Muscle of leg (tissue), 11 donors: ENCODE results near the gene HSD17B11. TPM values are rescaled to one million over a fixed set of nuclear protein-coding genes. Genes with fewer than 3 reads are reported as not detected.
"Not testable (repeated sequence)": the region's sequence is repeated elsewhere in the genome, so short reads cannot be mapped to it uniquely, and the experiment has no call there.

Experiments used
- DNase-seq: peaks from one replicate; pipeline ENCODE4 v3.0.0; 2013
- H3K27ac ChIP-seq: one replicate; pipeline ENCODE4 v1.5.1; 2013; ENCODE audit warnings: mild to moderate bottlenecking, low read length, control low read depth
- H3K27me3 ChIP-seq: one replicate; pipeline ENCODE4 v1.6.1; 2013; ENCODE audit warnings: low read length; ENCODE audit not compliant: control insufficient read depth, insufficient read depth
- H3K36me3 ChIP-seq: one replicate; pipeline ENCODE4 v1.6.1; 2013; ENCODE audit warnings: low read length; ENCODE audit not compliant: control insufficient read depth, insufficient read depth
- H3K4me1 ChIP-seq: one replicate; pipeline ENCODE4 v1.6.1; 2013; ENCODE audit warnings: low read length; ENCODE audit not compliant: control insufficient read depth, insufficient read depth
- H3K4me3 ChIP-seq: one replicate; pipeline ENCODE4 v1.5.1; 2013; ENCODE audit warnings: low read length, control low read depth
- H3K9me3 ChIP-seq: replicated peaks from 2 replicates; pipeline ENCODE4 v1.6.1; 2013; ENCODE audit warnings: low read depth, low read length; ENCODE audit not compliant: control insufficient read depth
- WGBS: methylation state at CpG from one replicate; pipeline ENCODE4 v1.1.5; 2013; ENCODE audit warnings: missing lambda C conversion rate; ENCODE audit not compliant: insufficient coverage; 5-methylcytosine and 5-hydroxymethylcytosine counted together
- polyA plus RNA-seq, 8 donors: library from polyadenylated mRNA; unstranded; fragments of 120-200 nt; gene quantifications; one replicate each; pipeline versions ENCODE4 v1.2.1 to v1.2.3, GENCODE V29; 2013; ENCODE audit warnings: inconsistent platforms in 1 of 8, low replicate concordance in 1 of 8; ENCODE audit not compliant: insufficient read length in 8 of 8, insufficient read depth in 1 of 8
- total RNA-seq: library from RNA; stranded (reverse); fragments of 120-200 nt; gene quantifications from one replicate; pipeline ENCODE4 v1.2.4, GENCODE V29; 2013

HSD17B11 gene
- total and polyA plus RNA-seq, 9 donors, result 16.9 to 37.8 (median 20.7) TPM

- peak; percentile 53 for DNase-seq
- H3K27me3 ChIP-seq, H3K36me3 ChIP-seq, H3K4me3 ChIP-seq, H3K9me3 ChIP-seq, H3K4me1 ChIP-seq: not testable (repeated sequence)
- WGBS, result 9% methylated on average over 3 of the region's 4 CpGs
- peak overlapping the region; percentile 56 for H3K27ac ChIP-seq
Observed at GRCh38 chr4:87315000-87315399, 76.0 kb downstream of the HSD17B11 start.

GRCh38 chr4:87313756-87314155 lies 77.2 kb downstream of the HSD17B11 start:
- no peaks in the 10 kb centered on the region for H3K27me3 ChIP-seq
- H3K36me3 ChIP-seq, result no peaks in the 10 kb centered on the region
- H3K4me1 ChIP-seq, result no peaks in the 10 kb centered on the region
- DNase-seq, result peak; percentile 11
- no peak overlapping the region for H3K4me3 ChIP-seq
- H3K27ac ChIP-seq, result no peak overlapping the region
- WGBS, result no CpG with 5 or more reads among the region's 3 CpGs
- H3K9me3 ChIP-seq, result no peaks in the 10 kb centered on the region

- no peaks in the 10 kb centered on the region for H3K4me1 ChIP-seq
- H3K4me3 ChIP-seq, result no peak overlapping the region
- H3K27ac ChIP-seq, result no peak overlapping the region
- H3K9me3 ChIP-seq, result no peaks in the 10 kb centered on the region
- H3K36me3 ChIP-seq, result no peaks in the 10 kb centered on the region
- H3K27me3 ChIP-seq, result no peaks in the 10 kb centered on the region
- no peak for DNase-seq
- WGBS, result 84% methylated on average over 2 of the region's 3 CpGs
Observed at GRCh38 chr4:87311684-87312083, 79.3 kb downstream of the HSD17B11 start.

- H3K36me3 ChIP-seq, result no peaks in the 10 kb centered on the region
- no peaks in the 10 kb centered on the region for H3K4me1 ChIP-seq
- no peak for DNase-seq
- H3K27me3 ChIP-seq, result no peaks in the 10 kb centered on the region
- no peak overlapping the region for H3K27ac ChIP-seq
- no peak overlapping the region for H3K4me3 ChIP-seq
- H3K9me3 ChIP-seq, result no peaks in the 10 kb centered on the region
- WGBS, result 90% methylated on average over 2 of the region's 4 CpGs
Observed at GRCh38 chr4:87310691-87311335, 80.2 kb downstream of the HSD17B11 start.

GRCh38 chr4:87309625-87310024 lies 81.4 kb downstream of the HSD17B11 start:
- no CpG with 5 or more reads among the region's 2 CpGs for WGBS
- DNase-seq, result peak; percentile 31
- H3K4me1 ChIP-seq, result no peaks in the 10 kb centered on the region

GRCh38 chr4:87306056-87306455 lies 84.9 kb downstream of the HSD17B11 start:
- no peaks in the 10 kb centered on the region for H3K36me3 ChIP-seq
- no CpG with 5 or more reads among the region's 1 CpG for WGBS
- no peak for DNase-seq

More at GRCh38 chr4:87309625-87310024, 81.4 kb downstream of the HSD17B11 start:
- H3K9me3 ChIP-seq, result no peaks in the 10 kb centered on the region
- no peaks in the 10 kb centered on the region for H3K27me3 ChIP-seq
- no peak overlapping the region for H3K4me3 ChIP-seq
- no peaks in the 10 kb centered on the region for H3K36me3 ChIP-seq
- H3K27ac ChIP-seq, result no peak overlapping the region

GRCh38 chr4:87305562-87305961 lies 85.4 kb downstream of the HSD17B11 start:
- no CpG with 5 or more reads among the region's 7 CpGs for WGBS
- no peaks in the 10 kb centered on the region for H3K36me3 ChIP-seq

More at GRCh38 chr4:87306056-87306455, 84.9 kb downstream of the HSD17B11 start:
- Histone ChIP-seq H3K27ac (no peak overlapping the region), H3K4me1 (no peaks in the 10 kb centered on the region), H3K9me3 (no peaks in the 10 kb centered on the region), H3K4me3 (no peak overlapping the region), H3K27me3 (no peaks in the 10 kb centered on the region)

GRCh38 chr4:87304745-87305432 lies 86.1 kb downstream of the HSD17B11 start:
- DNase-seq, result no peak
- H3K27ac ChIP-seq, result no peak overlapping the region
- H3K4me3 ChIP-seq, result no peak overlapping the region
- no peaks in the 10 kb centered on the region for H3K4me1 ChIP-seq
- no peaks in the 10 kb centered on the region for H3K27me3 ChIP-seq
- WGBS, result no CpG with 5 or more reads among the region's 10 CpGs
- no peaks in the 10 kb centered on the region for H3K9me3 ChIP-seq
- no peaks in the 10 kb centered on the region for H3K36me3 ChIP-seq

More at GRCh38 chr4:87305562-87305961, 85.4 kb downstream of the HSD17B11 start:
- H3K4me3 ChIP-seq, result no peak overlapping the region
- no peaks in the 10 kb centered on the region for H3K27me3 ChIP-seq
- DNase-seq, result no peak
- H3K27ac ChIP-seq, result no peak overlapping the region
- H3K4me1 ChIP-seq, result no peaks in the 10 kb centered on the region
- H3K9me3 ChIP-seq, result no peaks in the 10 kb centered on the region

GRCh38 chr4:87299898-87300297 lies 91.1 kb downstream of the HSD17B11 start:
- Histone ChIP-seq H3K36me3 (no peaks in the 10 kb centered on the region), H3K4me3 (no peak overlapping the region), H3K4me1 (no peaks in the 10 kb centered on the region), H3K27ac (no peak overlapping the region), H3K27me3 (no peaks in the 10 kb centered on the region), H3K9me3 (no peaks in the 10 kb centered on the region)
- no peak for DNase-seq
- WGBS, result 83% methylated on average over 1 of the region's 4 CpGs

GRCh38 chr4:87298362-87298761 lies 92.6 kb downstream of the HSD17B11 start:
- Histone ChIP-seq H3K27ac (no peak overlapping the region), H3K36me3 (no peaks in the 10 kb centered on the region), H3K9me3 (no peaks in the 10 kb centered on the region), H3K4me1 (no peaks in the 10 kb centered on the region), H3K27me3 (no peaks in the 10 kb centered on the region), H3K4me3 (no peak overlapping the region)
- no peak for DNase-seq
- 47% methylated on average over 2 of the region's 2 CpGs for WGBS
